GM12874 (cell line): Measurements from ENCODE around the gene TCERG1L.

Experiments
- TF ChIP-seq, protein P1 (sequence below): IDR thresholded peaks from 2 replicates; pipeline ENCODE4 v1.5.1; 2011; ENCODE audit warnings: low read depth, mild to moderate bottlenecking, control low read depth, low read length, moderate library complexity; ENCODE audit not compliant: insufficient read depth

TCERG1L gene

DNA sequence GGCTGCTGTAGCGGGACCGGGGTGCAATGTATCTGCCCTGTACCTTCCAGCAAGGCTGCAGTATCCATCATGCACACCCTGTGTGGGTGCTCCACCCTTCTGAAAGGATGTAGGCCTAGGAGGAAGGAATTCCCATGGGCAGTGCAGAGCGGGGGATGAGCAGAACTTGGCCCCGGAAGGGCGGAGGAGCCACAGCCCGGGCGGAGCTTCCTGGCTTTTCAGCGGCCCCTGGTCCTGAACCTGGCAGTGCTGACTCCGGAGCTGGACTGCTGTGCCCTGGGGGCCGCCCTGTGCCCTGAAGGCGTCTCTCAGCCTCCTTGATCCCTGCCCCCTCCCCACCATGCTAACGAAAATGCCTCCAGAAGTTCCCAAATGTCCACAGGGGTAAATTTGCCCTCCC, 175.8 kb downstream of the TCERG1L start:
- TF ChIP-seq, protein P1, sequence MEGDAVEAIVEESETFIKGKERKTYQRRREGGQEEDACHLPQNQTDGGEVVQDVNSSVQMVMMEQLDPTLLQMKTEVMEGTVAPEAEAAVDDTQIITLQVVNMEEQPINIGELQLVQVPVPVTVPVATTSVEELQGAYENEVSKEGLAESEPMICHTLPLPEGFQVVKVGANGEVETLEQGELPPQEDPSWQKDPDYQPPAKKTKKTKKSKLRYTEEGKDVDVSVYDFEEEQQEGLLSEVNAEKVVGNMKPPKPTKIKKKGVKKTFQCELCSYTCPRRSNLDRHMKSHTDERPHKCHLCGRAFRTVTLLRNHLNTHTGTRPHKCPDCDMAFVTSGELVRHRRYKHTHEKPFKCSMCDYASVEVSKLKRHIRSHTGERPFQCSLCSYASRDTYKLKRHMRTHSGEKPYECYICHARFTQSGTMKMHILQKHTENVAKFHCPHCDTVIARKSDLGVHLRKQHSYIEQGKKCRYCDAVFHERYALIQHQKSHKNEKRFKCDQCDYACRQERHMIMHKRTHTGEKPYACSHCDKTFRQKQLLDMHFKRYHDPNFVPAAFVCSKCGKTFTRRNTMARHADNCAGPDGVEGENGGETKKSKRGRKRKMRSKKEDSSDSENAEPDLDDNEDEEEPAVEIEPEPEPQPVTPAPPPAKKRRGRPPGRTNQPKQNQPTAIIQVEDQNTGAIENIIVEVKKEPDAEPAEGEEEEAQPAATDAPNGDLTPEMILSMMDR, result no peak

DNA sequence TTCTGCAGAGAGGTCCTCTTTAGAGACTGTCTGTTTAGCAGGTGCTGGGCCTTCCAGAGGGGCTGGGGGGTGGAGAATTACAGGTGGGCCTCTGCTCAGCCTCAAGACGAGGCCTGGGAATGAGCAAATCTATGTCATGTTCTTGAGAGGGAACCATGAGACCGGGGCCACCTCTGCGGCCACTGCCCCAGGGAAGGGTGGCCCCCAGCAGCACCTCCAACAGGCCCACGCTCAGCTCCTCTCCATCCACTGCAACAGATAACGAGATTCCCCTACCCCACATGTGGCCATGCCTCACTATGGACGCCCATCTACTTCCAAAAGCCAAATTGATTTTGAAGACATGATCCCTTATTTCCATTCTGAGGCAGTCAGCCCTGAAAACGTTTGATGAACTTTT, 176.9 kb downstream of the TCERG1L start:
- TF ChIP-seq, protein P1, result no peak

DNA sequence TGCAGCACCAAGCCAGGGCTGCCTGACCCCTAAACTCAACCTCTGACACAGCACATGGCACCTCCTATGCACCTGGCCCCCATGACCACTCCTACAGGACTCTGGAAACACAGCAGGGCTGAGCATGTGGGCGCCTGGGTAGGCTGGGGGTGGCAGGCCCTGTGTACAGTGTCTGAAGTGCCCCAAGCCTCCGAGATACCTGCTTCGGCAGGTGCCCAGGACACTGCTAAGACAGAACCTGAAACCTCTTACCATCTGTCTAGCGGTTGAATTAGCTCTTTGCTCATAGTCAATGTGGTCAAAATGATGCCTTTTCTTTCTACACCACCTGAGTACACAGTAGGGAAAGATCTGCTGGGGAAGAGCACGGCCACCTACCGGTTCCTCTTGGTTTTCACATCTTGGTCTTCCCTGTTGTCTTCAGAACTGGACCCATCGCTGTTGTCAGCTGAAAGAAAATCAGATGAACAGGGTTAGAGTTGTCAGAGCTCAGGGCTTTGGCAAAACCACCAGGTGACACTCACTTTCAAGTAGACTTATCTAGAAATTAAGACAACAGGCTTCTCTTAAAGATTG, 177.4 kb downstream of the TCERG1L start:
- TF ChIP-seq, protein P1, result no peak

DNA sequence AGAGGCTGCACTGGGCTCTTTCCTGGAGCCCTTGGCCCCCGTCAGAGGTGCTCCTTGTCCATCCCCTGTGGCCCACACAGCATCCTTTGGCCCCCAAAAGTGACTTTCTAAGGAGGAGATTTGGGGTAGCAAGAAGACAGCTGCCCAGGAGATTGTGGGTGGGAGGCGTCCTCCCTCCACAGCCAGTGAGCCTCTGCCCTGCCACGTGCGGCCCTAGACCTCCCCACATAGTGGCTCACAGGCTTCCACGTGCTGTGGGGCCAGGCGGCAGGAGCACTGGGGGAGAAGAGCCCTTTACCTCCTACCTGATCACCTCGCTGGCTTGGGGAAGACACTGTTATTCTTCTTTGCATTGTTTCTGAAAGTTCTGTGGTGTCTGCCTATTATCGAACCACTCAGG, 178.8 kb downstream of the TCERG1L start:
- TF ChIP-seq, protein P1, result no peak

DNA sequence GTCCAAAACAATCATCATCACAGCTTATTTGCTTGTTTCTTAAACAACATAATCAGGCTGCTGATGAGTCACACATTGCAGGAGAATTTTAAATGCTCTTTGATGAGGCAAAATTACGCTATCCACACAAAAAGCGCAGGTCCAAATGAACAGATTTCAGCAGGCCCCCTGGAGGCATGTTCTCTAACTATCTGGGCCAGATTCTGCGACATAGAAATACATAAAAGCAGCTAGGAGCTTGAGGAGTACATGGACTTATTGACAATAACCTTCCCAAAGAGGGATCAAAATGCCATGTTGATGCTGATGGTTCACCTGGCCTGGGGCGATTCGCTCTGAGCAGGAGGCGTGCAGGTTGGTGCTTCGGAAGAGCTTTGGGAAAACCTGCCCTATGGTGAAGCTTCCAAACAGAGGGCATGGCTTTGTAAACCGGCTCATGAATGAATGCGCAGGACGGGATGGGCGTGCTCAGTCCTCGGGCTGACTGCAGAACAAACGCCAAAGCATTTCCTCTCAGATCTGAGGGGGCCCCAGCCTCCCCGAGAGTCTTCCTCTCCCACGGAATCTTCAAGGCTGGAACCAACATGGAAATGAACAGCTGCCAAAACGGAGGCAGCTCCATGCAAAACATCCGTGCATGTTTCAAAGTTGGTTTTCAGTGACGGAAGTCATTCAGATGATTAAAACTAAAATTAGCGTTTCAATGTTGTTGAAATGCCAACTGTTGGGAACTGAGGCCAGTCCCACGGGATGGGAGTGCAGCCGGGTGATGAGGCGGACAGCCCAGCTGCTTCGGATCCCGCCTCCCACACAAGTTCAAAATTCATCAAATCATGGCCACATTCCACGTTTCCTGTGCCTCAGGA, 179.6 kb downstream of the TCERG1L start:
- TF ChIP-seq, protein P1, result no peak

DNA sequence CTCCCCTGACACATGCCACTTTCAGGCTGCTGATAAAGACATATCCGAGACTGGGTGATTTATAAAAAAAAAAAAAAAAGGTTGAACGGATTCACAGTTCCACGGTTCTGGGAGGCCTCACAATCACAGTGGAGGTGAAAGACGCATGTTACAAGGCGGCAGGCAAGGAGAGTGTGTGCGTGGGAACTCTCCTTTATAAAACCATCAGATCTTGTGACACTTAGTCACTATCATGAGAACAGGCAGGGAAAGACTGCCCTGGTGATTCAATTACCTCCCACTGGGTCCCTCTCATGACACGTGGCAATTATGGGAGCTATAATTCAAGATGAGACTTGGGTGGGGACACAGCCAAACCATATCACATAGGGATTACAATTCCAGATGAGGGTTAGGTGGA, 181.5 kb downstream of the TCERG1L start:
- TF ChIP-seq, protein P1, result no peak

DNA sequence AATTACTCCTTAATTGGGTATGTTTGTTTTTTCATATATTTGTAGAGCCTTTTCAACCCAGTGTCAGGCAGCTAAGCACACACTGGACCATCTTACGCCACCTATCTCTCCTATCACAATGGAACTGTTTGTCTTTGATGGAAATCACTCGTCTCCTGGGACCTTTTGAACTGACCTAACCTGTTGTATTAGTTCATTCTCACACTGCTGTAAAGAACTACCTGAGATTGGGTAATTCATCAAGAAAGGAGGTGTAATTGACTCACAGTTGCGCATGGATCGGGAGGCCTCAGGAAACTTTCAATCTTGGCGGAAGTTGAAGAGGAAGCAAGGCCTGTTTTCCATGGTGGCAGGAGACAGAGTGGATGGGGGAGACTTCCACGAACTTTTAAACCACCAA, 182.0 kb downstream of the TCERG1L start:
- TF ChIP-seq, protein P1, result no peak
